Mesenchymal stem cell (in vitro differentiated cells and primary cell): ENCODE measurements around the gene RASA3.

Experiments used
- DNase-seq: peaks from one replicate; pipeline ENCODE4 v3.0.0-alpha.2; 2013
- H2AFZ ChIP-seq: one replicate; pipeline ENCODE4 v1.6.1; 2013; ENCODE audit warnings: low read depth, mild to moderate bottlenecking, control low read depth, inconsistent platforms, low read length, moderate library complexity
- H2AK5ac ChIP-seq: 2 replicates; pipeline ENCODE4 v1.6.1; 2013; ENCODE audit warnings: low read length, moderate library complexity, mild to moderate bottlenecking, inconsistent platforms; ENCODE audit not compliant: severe bottlenecking
- H2BK120ac ChIP-seq: one replicate; pipeline ENCODE4 v1.6.1; 2013; ENCODE audit warnings: low read depth, mild to moderate bottlenecking, inconsistent platforms, low read length, moderate library complexity
- H2BK12ac ChIP-seq, 2 experiments: one replicate each; pipeline ENCODE4 v1.6.1; 2013; ENCODE audit warnings: inconsistent platforms in 2 of 2, low read length in 2 of 2, mild to moderate bottlenecking in 2 of 2, moderate library complexity in 2 of 2, control low read depth in 1 of 2
- H2BK15ac ChIP-seq: one replicate; pipeline ENCODE4 v1.6.1; 2013; ENCODE audit warnings: mild to moderate bottlenecking, low read depth, inconsistent platforms; ENCODE audit not compliant: poor library complexity, severe bottlenecking
- H2BK5ac ChIP-seq: 2 replicates; pipeline ENCODE4 v1.6.1; 2013; ENCODE audit warnings: low read depth, mild to moderate bottlenecking, low read length, control low read depth, inconsistent platforms; ENCODE audit not compliant: poor library complexity, severe bottlenecking
- H3K14ac ChIP-seq, 2 experiments: one replicate each; pipeline ENCODE4 v1.6.1; 2013; ENCODE audit warnings: inconsistent platforms in 2 of 2, low read length in 2 of 2, control low read depth in 1 of 2, mild to moderate bottlenecking in 1 of 2, moderate library complexity in 1 of 2
- H3K18ac ChIP-seq, 2 experiments: one replicate each; pipeline ENCODE4 v1.6.1; 2013; ENCODE audit warnings: inconsistent platforms in 2 of 2, low read length in 2 of 2, control low read depth in 1 of 2, low read depth in 1 of 2, mild to moderate bottlenecking in 1 of 2
- H3K23ac ChIP-seq, 2 experiments: one replicate each; pipeline ENCODE4 v1.6.1; 2013; ENCODE audit warnings: inconsistent platforms in 2 of 2, low read length in 2 of 2, mild to moderate bottlenecking in 2 of 2, moderate library complexity in 2 of 2, control low read depth in 1 of 2
- H3K27ac ChIP-seq: 2 replicates; pipeline ENCODE4 v1.5.1; 2013; ENCODE audit warnings: mild to moderate bottlenecking, moderate library complexity, low read length, control low read depth, inconsistent platforms; ENCODE audit not compliant: poor library complexity, severe bottlenecking
- H3K27me3 ChIP-seq, 2 experiments: 2 replicates each; pipeline versions ENCODE4 v1.6.1 to v1.7.0; 2013; ENCODE audit warnings: low read length in 2 of 2, mild to moderate bottlenecking in 2 of 2, moderate library complexity in 2 of 2, control low read depth in 1 of 2, inconsistent platforms in 1 of 2; ENCODE audit not compliant: control insufficient read depth in 1 of 2, insufficient read depth in 1 of 2
- H3K36me3 ChIP-seq, 2 experiments: 2 replicates each; pipeline versions ENCODE4 v1.6.1 to v1.7.0; 2013; ENCODE audit warnings: low read length in 2 of 2, control low read depth in 1 of 2, inconsistent platforms in 1 of 2, low read depth in 1 of 2, mild to moderate bottlenecking in 1 of 2; ENCODE audit not compliant: insufficient read depth in 2 of 2, control insufficient read depth in 1 of 2
- H3K4ac ChIP-seq, 2 experiments: one replicate each; pipeline ENCODE4 v1.6.1; 2013; ENCODE audit warnings: inconsistent platforms in 2 of 2, low read length in 2 of 2, mild to moderate bottlenecking in 2 of 2, moderate library complexity in 2 of 2, control low read depth in 1 of 2, low read depth in 1 of 2
- H3K4me1 ChIP-seq: 2 replicates; pipeline ENCODE4 v1.6.1; 2013; ENCODE audit warnings: low read depth, low read length, control low read depth; ENCODE audit not compliant: control insufficient read depth, insufficient read depth
- H3K4me2 ChIP-seq: 2 replicates; pipeline ENCODE4 v1.6.1; 2013; ENCODE audit warnings: low read length, mild to moderate bottlenecking, inconsistent platforms; ENCODE audit not compliant: poor library complexity, severe bottlenecking
- H3K4me3 ChIP-seq, 2 experiments: 2 replicates each; pipeline versions ENCODE4 v1.5.1 to v1.7.0; 2013; ENCODE audit warnings: low read length in 2 of 2, mild to moderate bottlenecking in 2 of 2, control low read depth in 1 of 2, low read depth in 1 of 2; ENCODE audit not compliant: insufficient read depth in 1 of 2
- H3K79me1 ChIP-seq: replicated peaks from 2 replicates; pipeline ENCODE4 v1.6.1; 2013; ENCODE audit warnings: mild to moderate bottlenecking, control low read depth, low read length, inconsistent platforms; ENCODE audit not compliant: poor library complexity, severe bottlenecking
- H3K9ac ChIP-seq: 2 replicates; pipeline ENCODE4 v1.7.0; 2013; ENCODE audit warnings: mild to moderate bottlenecking, low read length, moderate library complexity
- H3K9me3 ChIP-seq: 2 replicates; pipeline ENCODE4 v1.7.0; 2013; ENCODE audit warnings: mild to moderate bottlenecking, low read length; ENCODE audit not compliant: control insufficient read depth
- H4K8ac ChIP-seq: one replicate; pipeline ENCODE4 v1.6.1; 2013; ENCODE audit warnings: inconsistent platforms, mild to moderate bottlenecking, low read length, moderate library complexity
- H4K91ac ChIP-seq: one replicate; pipeline ENCODE4 v1.6.1; 2013; ENCODE audit warnings: mild to moderate bottlenecking, low read length, inconsistent platforms
- WGBS: methylation state at CpG from one replicate; pipeline ENCODE4 v1.1.7; 2013; ENCODE audit warnings: mixed read lengths; 5-methylcytosine and 5-hydroxymethylcytosine counted together

Gene RASA3

GRCh38 chr13:114057166-114058050 is 75.0 kb downstream of the RASA3 start:
- Histone ChIP-seq H3K27me3 (no peaks in the 10 kb centered on the region), H2BK120ac (no peak overlapping the region), H3K79me1 (peaks cover 3% of the 10 kb centered on the region), H3K4ac (peak overlapping the region in 1 of 2 experiments; percentile 3), H3K36me3 (peaks cover 46 to 63% of the 10 kb centered on the region in 2 experiments), H4K8ac (no peak overlapping the region), H2BK15ac (peak overlapping the region; percentile 12), H3K4me3 (no peak overlapping the region), H3K4me1 (peaks cover 72% of the 10 kb centered on the region), H3K18ac (no peak overlapping the region), H3K4me2 (no peak overlapping the region), H3K9ac (peak overlapping the region; percentile 44), H2BK12ac (no peak overlapping the region), H2BK5ac (peak overlapping the region; percentile 66), H2AK5ac (peak overlapping the region; percentile 73), H2AFZ (no peak overlapping the region), H3K23ac (no peak overlapping the region), H4K91ac (no peak overlapping the region), H3K14ac (peak overlapping the region in 1 of 2 experiments; percentile 30), H3K27ac (peak overlapping the region; percentile 27), H3K9me3 (no peaks in the 10 kb centered on the region)
- DNase-seq = no peak
- 86% methylated on average over 21 of the region's 23 CpGs for WGBS

DNA sequence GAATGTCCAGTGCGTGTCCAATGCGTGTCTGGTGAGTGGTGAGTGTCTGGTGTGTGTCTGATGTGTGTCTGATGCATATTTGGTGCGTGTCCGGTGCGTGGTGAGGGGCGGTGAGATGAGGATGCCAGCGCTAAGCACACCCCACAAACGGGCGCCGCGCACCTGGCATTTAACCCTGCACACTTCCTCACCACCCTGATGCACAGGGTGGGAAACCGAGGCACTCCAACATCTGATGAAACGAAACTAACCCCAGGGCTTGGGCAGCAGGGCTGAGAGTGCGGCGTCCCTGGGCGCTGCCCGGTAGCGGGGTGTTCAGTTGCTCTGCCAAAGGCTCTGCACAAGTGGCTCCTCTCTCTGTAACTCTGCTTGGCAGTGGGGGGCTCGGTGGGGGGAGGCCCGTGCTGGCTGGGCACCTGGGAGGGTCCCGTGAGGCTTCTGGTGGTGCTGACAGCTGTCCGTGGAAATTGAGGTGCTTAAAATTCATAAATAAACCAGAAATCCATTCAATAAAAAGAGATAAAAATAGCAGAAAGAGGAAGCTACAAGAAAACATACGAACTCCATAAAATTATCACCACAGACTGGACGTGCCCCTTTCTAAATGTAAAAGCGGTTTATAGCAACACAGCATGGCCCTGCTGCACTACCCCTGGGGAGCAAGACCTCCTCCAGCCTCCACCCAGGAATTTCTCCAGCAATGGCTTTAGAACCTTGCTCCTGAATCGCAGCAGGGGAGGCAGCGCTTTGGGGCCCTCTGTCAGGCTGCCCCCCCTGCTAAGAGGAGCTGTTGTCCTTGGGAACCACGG is 76.0 kb downstream of the RASA3 start:
- H3K4me3 ChIP-seq = no peak overlapping the region
- H3K4me2 ChIP-seq = no peak overlapping the region
- no peaks in the 10 kb centered on the region for H3K9me3 ChIP-seq
- peak overlapping the region; percentile 5 for H4K91ac ChIP-seq
- 96% methylated on average over 26 of the region's 28 CpGs for WGBS
- H2AFZ ChIP-seq = no peak overlapping the region
- no peak overlapping the region for H3K14ac ChIP-seq
- peak overlapping the region; percentile 45 for H2AK5ac ChIP-seq
- no peak overlapping the region for H4K8ac ChIP-seq
- H3K4me1 ChIP-seq = peaks cover 75% of the 10 kb centered on the region
- peak overlapping the region; percentile 4 for H3K27ac ChIP-seq
- no peak overlapping the region for H3K23ac ChIP-seq
- H3K18ac ChIP-seq = no peak overlapping the region
- no peak overlapping the region for H2BK12ac ChIP-seq
- peak overlapping the region in 1 of 2 experiments; percentile 42 for H3K4ac ChIP-seq
- peaks cover 6% of the 10 kb centered on the region for H3K79me1 ChIP-seq
- H2BK15ac ChIP-seq = no peak overlapping the region
- no peaks in the 10 kb centered on the region for H3K27me3 ChIP-seq
- H3K9ac ChIP-seq = peak overlapping the region; percentile 44
- H2BK5ac ChIP-seq = no peak overlapping the region
- peaks cover 51 to 65% of the 10 kb centered on the region in 2 experiments for H3K36me3 ChIP-seq
- H2BK120ac ChIP-seq = no peak overlapping the region
- no peak for DNase-seq

- Histone ChIP-seq H3K9ac (no peak overlapping the region), H3K23ac (no peak overlapping the region), H2BK5ac (no peak overlapping the region), H2BK12ac (no peak overlapping the region), H4K8ac (no peak overlapping the region), H3K27me3 (no peaks in the 10 kb centered on the region), H3K4me2 (no peak overlapping the region), H3K79me1 (peaks cover 8% of the 10 kb centered on the region), H3K14ac (no peak overlapping the region), H2AK5ac (no peak overlapping the region), H3K36me3 (peaks cover 55 to 68% of the 10 kb centered on the region in 2 experiments), H2BK15ac (no peak overlapping the region), H3K4ac (no peak overlapping the region), H3K9me3 (no peaks in the 10 kb centered on the region), H3K18ac (no peak overlapping the region), H3K27ac (no peak overlapping the region), H3K4me3 (no peak overlapping the region), H4K91ac (no peak overlapping the region), H2BK120ac (no peak overlapping the region), H2AFZ (no peak overlapping the region), H3K4me1 (peaks cover 74% of the 10 kb centered on the region)
- WGBS = 98% methylated on average over 19 of the region's 19 CpGs
- no peak for DNase-seq
Observed at GRCh38 chr13:114055766-114056165, 76.7 kb downstream of the RASA3 start.
